Bronchial epithelial cell (primary cell): ENCODE results near the gene TLR6. TPM values are rescaled to one million over a fixed set of nuclear protein-coding genes. Genes with fewer than 3 reads are reported as not detected.
"Not testable (repeated sequence)": the region's sequence is repeated elsewhere in the genome, so short reads cannot be mapped to it uniquely, and the experiment has no call there.

ENCODE experiments used
- DNase-seq: peaks from one replicate; pipeline ENCODE4 v3.0.0-alpha.2; 2010; ENCODE audit warnings: low read depth
- FAIRE-seq: peaks from 2 replicates; lab custom pipeline; 2011; peaks lifted over from hg19 to GRCh38; lab: Jason Lieb, UNC
- H3K27me3 ChIP-seq: 2 replicates; pipeline ENCODE4 v1.5.1; 2011; ENCODE audit warnings: low read length; ENCODE audit not compliant: control insufficient read depth, insufficient read depth
- H3K36me3 ChIP-seq: 2 replicates; pipeline ENCODE4 v1.5.1; 2011; ENCODE audit warnings: low read length; ENCODE audit not compliant: control insufficient read depth, insufficient read depth
- H3K4me3 ChIP-seq: 2 replicates; pipeline ENCODE4 v1.5.1; 2011; ENCODE audit warnings: mild to moderate bottlenecking, low read depth, low read length, control low read depth
- CTCF ChIP-seq: IDR thresholded peaks from 2 replicates; pipeline ENCODE4 v1.5.1; 2011; ENCODE audit warnings: mild to moderate bottlenecking, moderate library complexity, low read length, control low read depth, inconsistent platforms; ENCODE audit not compliant: insufficient read depth, severe bottlenecking
- total RNA-seq: library from RNA; depleted of rRNA; stranded (reverse); fragments of >200 nt; gene quantifications from 2 replicates; pipeline ENCODE4 v1.2.1, GENCODE V29; 2014

Gene TLR6
- total RNA-seq, 1 donor from 2014 or later: 0.26 TPM

GRCh38 chr4:38818441-38818976 is 38.1 kb downstream of the TLR6 start:
- H3K27me3 ChIP-seq: no peaks in the 10 kb centered on the region
- TF ChIP-seq CTCF: no peak
- DNase-seq: peak; percentile 51
- no peak overlapping the region for H3K4me3 ChIP-seq
- no peaks in the 10 kb centered on the region for H3K36me3 ChIP-seq
- FAIRE-seq: no peak

- FAIRE-seq: no peak
Observed at GRCh38 chr4:38815885-38816782, 40.5 kb downstream of the TLR6 start.

GRCh38 chr4:38814386-38814785 is 42.2 kb downstream of the TLR6 start:
- H3K36me3 ChIP-seq: no peaks in the 10 kb centered on the region
- DNase-seq (no peak), FAIRE-seq (peak; percentile 32)
- no peak overlapping the region for H3K4me3 ChIP-seq
- no peak for TF ChIP-seq CTCF
- no peaks in the 10 kb centered on the region for H3K27me3 ChIP-seq

More at GRCh38 chr4:38815885-38816782, 40.5 kb downstream of the TLR6 start:
- TF ChIP-seq CTCF: no peak
- no peaks in the 10 kb centered on the region for H3K36me3 ChIP-seq
- H3K4me3 ChIP-seq: no peak overlapping the region
- peak; percentile 41 for DNase-seq
- no peaks in the 10 kb centered on the region for H3K27me3 ChIP-seq

- no peak for FAIRE-seq
- H3K36me3 ChIP-seq: no peaks in the 10 kb centered on the region
- no peaks in the 10 kb centered on the region for H3K27me3 ChIP-seq
- H3K4me3 ChIP-seq: no peak overlapping the region
- TF ChIP-seq CTCF: no peak
- DNase-seq: no peak
Observed at GRCh38 chr4:38811297-38811696, 45.3 kb downstream of the TLR6 start.

GRCh38 chr4:38807462-38807861 is 49.2 kb downstream of the TLR6 start:
- not testable (repeated sequence) for H3K4me3 ChIP-seq, H3K27me3 ChIP-seq, FAIRE-seq, DNase-seq, H3K36me3 ChIP-seq

GRCh38 chr4:38806251-38806650 is 50.4 kb downstream of the TLR6 start:
- not testable (repeated sequence) for FAIRE-seq, H3K36me3 ChIP-seq, H3K27me3 ChIP-seq, H3K4me3 ChIP-seq, DNase-seq
